Panc1 (cell line): Measurements from ENCODE around the gene ARHGEF28. TPM values are rescaled to one million over a fixed set of nuclear protein-coding genes. Genes with fewer than 3 reads are reported as not detected.
A peak's percentile ranks its signal among the peaks of the same experiment; 100 is the strongest.

Source experiments
- ATAC-seq: fragments of 200-7000 bp; cut with Tn5 transposase; 2 replicates; pipeline ENCODE4 v1.9.1; 2020; ENCODE audit warnings: mild to moderate bottlenecking, moderate library complexity
- BruUV-seq: library from RNA; stranded (reverse); fragments of 400-500 nt; replicated peaks from 2 replicates; lab custom pipeline; 2021; lab: Mats Ljungman, UMichigan
- CTCF ChIA-PET: fragments of 300-600 bp; sonication (Branson Sonifier 250); formaldehyde crosslinking; loops from one replicate; lab custom pipeline; 2022; ENCODE audit warnings: antibody characterized with exemption; lab: Charles Lee
- POLR2A ChIA-PET: fragments of 300-600 bp; sonication (Branson Sonifier 250); formaldehyde crosslinking; loops from one replicate; lab custom pipeline; 2022; ENCODE audit warnings: antibody characterized with exemption; lab: Charles Lee
- DNase-seq: peaks from one replicate; pipeline ENCODE4 v3.0.0-alpha.2; 2010; ENCODE audit warnings: low read depth, low spot score
- H3K27ac ChIP-seq: 2 replicates; pipeline ENCODE4 v1.5.1; 2011; ENCODE audit warnings: mild to moderate bottlenecking, low read length, inconsistent platforms
- H3K27me3 ChIP-seq: fragments of 200-500 bp; sonication (Bioruptor generic); 2 replicates; pipeline ENCODE4 v1.6.0; 2014; ENCODE audit warnings: low read length, inconsistent platforms; ENCODE audit not compliant: control insufficient read depth, insufficient read depth
- H3K36me3 ChIP-seq: fragments of 200-500 bp; sonication (Bioruptor generic); 2 replicates; pipeline ENCODE4 v1.5.1; 2014; ENCODE audit warnings: inconsistent platforms, mild to moderate bottlenecking, low read length, moderate library complexity; ENCODE audit not compliant: control insufficient read depth, insufficient read depth
- H3K4me1 ChIP-seq: 2 replicates; pipeline ENCODE4 v1.5.1; 2011; ENCODE audit warnings: inconsistent platforms, mild to moderate bottlenecking, low read length, moderate library complexity; ENCODE audit not compliant: control insufficient read depth, insufficient read depth
- H3K4me3 ChIP-seq, 2 experiments: 2 replicates each; pipeline ENCODE4 v1.5.1; 2011 to 2012; ENCODE audit warnings: low read depth in 2 of 2, low read length in 2 of 2, mild to moderate bottlenecking in 2 of 2, inconsistent platforms in 1 of 2, moderate library complexity in 1 of 2
- H3K9me3 ChIP-seq: fragments of 200-500 bp; sonication (Bioruptor generic); 2 replicates; pipeline ENCODE4 v1.5.1; 2014; ENCODE audit warnings: low read depth, mild to moderate bottlenecking, inconsistent platforms, low read length, moderate library complexity; ENCODE audit not compliant: control insufficient read depth, insufficient read depth
- CTCF ChIP-seq: fragments of 450-650 bp; IDR thresholded peaks from 2 replicates; pipeline ENCODE4 v1.5.1; 2017; ENCODE audit warnings: mild to moderate bottlenecking
- POLR2AphosphoS5 ChIP-seq: IDR thresholded peaks from 2 replicates; pipeline ENCODE4 v1.6.1; 2012; ENCODE audit warnings: mild to moderate bottlenecking, low read depth, low read length, moderate library complexity
- REST ChIP-seq, 2 experiments: IDR thresholded peaks; 2 replicates each; pipeline ENCODE4 v1.6.1; 2011 to 2012; ENCODE audit warnings: low read depth in 2 of 2, control low read depth in 1 of 2, low read length in 1 of 2, mild to moderate bottlenecking in 1 of 2, moderate library complexity in 1 of 2; ENCODE audit not compliant: insufficient read depth in 1 of 2
- SIN3A ChIP-seq: IDR thresholded peaks from 2 replicates; pipeline ENCODE4 v1.6.1; 2012; ENCODE audit warnings: low read depth, mild to moderate bottlenecking, low read length, moderate library complexity, borderline replicate concordance; ENCODE audit not compliant: insufficient read depth
- TCF7L2 ChIP-seq: IDR thresholded peaks from 2 replicates; pipeline ENCODE4 v1.6.1; 2011; ENCODE audit warnings: mild to moderate bottlenecking, low read depth, low read length, inconsistent platforms
- in situ Hi-C: cut with HindIII; loops from 2 replicates; pipeline ENCODE4 v1.10.0; 2016; ENCODE audit warnings: low sequenced_read_pairs, low pct_unique_long_range_greater_than_20kb
- intact Hi-C: fragments of 100-400 bp; cut with micrococcal nuclease; formaldehyde crosslinking; loops from one replicate; pipeline ENCODE4 v1.10.0; 2022; ENCODE audit not compliant: unreplicated experiment
- total RNA-seq: library from RNA; stranded (reverse); gene quantifications from one replicate; pipeline ENCODE4 v1.2.1, GENCODE V29; 2021; ENCODE audit not compliant: unreplicated experiment

ARHGEF28 gene
- total RNA-seq, 1 experiment from 2014 or later = 34.8 TPM

- DNase-seq (no peak), ATAC-seq (no peak)
- Histone ChIP-seq H3K4me3 (no peak overlapping the region), H3K27me3 (no peaks in the 10 kb centered on the region), H3K27ac (no peak overlapping the region), H3K36me3 (no peaks in the 10 kb centered on the region), H3K4me1 (peaks cover 19% of the 10 kb centered on the region), H3K9me3 (no peaks in the 10 kb centered on the region)
- in situ Hi-C loops = no loop called here
- CTCF ChIA-PET = no interaction called here
- no TSS peak for BruUV-seq
- POLR2A ChIA-PET = no interaction called here
- TF ChIP-seq REST (IDR thresholded peaks at IDR 0.05; ENCODE audit: insufficient read depth in 1 of 2, low read depth in 2 of 2, low read length in 1 of 2) (no peak), POLR2AphosphoS5 (no peak), TCF7L2 (no peak), CTCF (no peak), SIN3A (no peak)
- intact Hi-C loops = no loop called here
These were observed 101.5 kb downstream of the ARHGEF28 start for GRCh38 chr5:73727470-73727869.

GRCh38 chr5:73728493-73729273, 102.7 kb downstream of the ARHGEF28 start:
- no peak for DNase-seq
- Histone ChIP-seq H3K9me3 (no peaks in the 10 kb centered on the region), H3K4me1 (peaks cover 19% of the 10 kb centered on the region), H3K27ac (peak overlapping the region; percentile 3; the same call in 1 of the 2 replicates), H3K36me3 (no peaks in the 10 kb centered on the region), H3K4me3 (no peak overlapping the region), H3K27me3 (no peaks in the 10 kb centered on the region)
- intact Hi-C loops (no loop called here), in situ Hi-C loops (no loop called here)
- CTCF ChIA-PET = interaction anchor here (1.2 kb wide), 1 partner anchor 24 kb away, joined by 3 read pairs; no protein-coding TSS in a partner anchor
- no peak for ATAC-seq
- POLR2A ChIA-PET = no interaction called here
- TF ChIP-seq CTCF = no peak
- no peak for TF ChIP-seq POLR2AphosphoS5
- TF ChIP-seq TCF7L2 = no peak
- BruUV-seq = no TSS peak
